SK-N-SH treated with all-trans-retinoic acid at 6 μM for 48 hours (cell line): ENCODE measurements around the gene ANKRD12.

Source experiments
- ATAC-seq: fragments of 200-7000 bp; cut with Tn5 transposase; 3 replicates; pipeline ENCODE4 v1.9.1; 2020; ENCODE audit warnings: mild to moderate bottlenecking, moderate library complexity
- BACH2 ChIP-seq: fragments of 250-450 bp; sonication (Bioruptor Pico); IDR thresholded peaks from 2 replicates; pipeline ENCODE4 v1.9.0; 2021; ENCODE audit warnings: mild to moderate bottlenecking, borderline replicate concordance
- CSDC2 ChIP-seq: fragments of 250-450 bp; sonication (Bioruptor Pico); IDR thresholded peaks from 2 replicates; pipeline ENCODE4 v1.5.0; 2020; ENCODE audit warnings: mild to moderate bottlenecking, moderate library complexity
- GLIS3 ChIP-seq: fragments of 250-450 bp; sonication (Bioruptor Pico); IDR thresholded peaks from 2 replicates; pipeline ENCODE4 v1.5.0; 2020; ENCODE audit warnings: mild to moderate bottlenecking, moderate library complexity
- ISL1 ChIP-seq: fragments of 250-450 bp; sonication (Bioruptor Pico); IDR thresholded peaks from 2 replicates; pipeline ENCODE4 v2.1.2; 2022; ENCODE audit warnings: mild to moderate bottlenecking, moderate library complexity
- OSR1 ChIP-seq: fragments of 250-450 bp; sonication (Bioruptor Pico); IDR thresholded peaks from 2 replicates; pipeline ENCODE4 v1.8.0; 2022; ENCODE audit warnings: moderate library complexity, mild to moderate bottlenecking, inconsistent platforms
- PPARA ChIP-seq: fragments of 250-450 bp; sonication (Bioruptor Pico); IDR thresholded peaks from 2 replicates; pipeline ENCODE4 v1.5.0; 2020; ENCODE audit warnings: mild to moderate bottlenecking, borderline replicate concordance
- RARB ChIP-seq: fragments of 250-450 bp; sonication (Bioruptor Pico); IDR thresholded peaks from 2 replicates; pipeline ENCODE4 v1.8.0; 2021; ENCODE audit warnings: mild to moderate bottlenecking, moderate library complexity
- SNAI2 ChIP-seq: fragments of 250-450 bp; sonication (Bioruptor Pico); IDR thresholded peaks from 2 replicates; pipeline ENCODE4 v1.5.0; 2020; ENCODE audit warnings: mild to moderate bottlenecking, moderate library complexity
- TCF4 ChIP-seq: fragments of 250-450 bp; sonication (Bioruptor Pico); IDR thresholded peaks from 2 replicates; pipeline ENCODE4 v1.8.0; 2021; ENCODE audit warnings: mild to moderate bottlenecking, moderate library complexity, borderline replicate concordance
- TOX ChIP-seq: fragments of 250-450 bp; sonication (Bioruptor Pico); IDR thresholded peaks from 2 replicates; pipeline ENCODE4 v1.8.0; 2021; ENCODE audit warnings: mild to moderate bottlenecking, moderate library complexity, borderline replicate concordance
- ZC3H10 ChIP-seq: fragments of 250-450 bp; sonication (Bioruptor Pico); IDR thresholded peaks from 2 replicates; pipeline ENCODE4 v1.5.1; 2021; ENCODE audit warnings: mild to moderate bottlenecking, moderate library complexity
- ZFP3 ChIP-seq: fragments of 250-450 bp; sonication (Bioruptor Pico); IDR thresholded peaks from 2 replicates; pipeline ENCODE4 v1.5.0; 2020; ENCODE audit warnings: mild to moderate bottlenecking, moderate library complexity
- ZFP30 ChIP-seq: fragments of 450-650 bp; formaldehyde crosslinking; IDR thresholded peaks from 2 replicates; pipeline ENCODE4 v1.5.0; 2022; ENCODE audit warnings: mild to moderate bottlenecking, moderate library complexity
- ZNF565 ChIP-seq: fragments of 450-650 bp; formaldehyde crosslinking; conservative IDR thresholded peaks from 2 replicates; pipeline ENCODE4 v1.5.0; 2020; ENCODE audit warnings: low read depth, mild to moderate bottlenecking, moderate library complexity
- ZNF70 ChIP-seq: fragments of 450-650 bp; formaldehyde crosslinking; IDR thresholded peaks from 2 replicates; pipeline ENCODE4 v1.5.0; 2020; ENCODE audit warnings: mild to moderate bottlenecking, moderate library complexity
- ZNF8 ChIP-seq: fragments of 450-650 bp; formaldehyde crosslinking; IDR thresholded peaks from 2 replicates; pipeline ENCODE4 v1.5.0; 2020; ENCODE audit warnings: mild to moderate bottlenecking, moderate library complexity
- TF ChIP-seq, protein P1 (sequence below): fragments of 250-450 bp; sonication (Bioruptor Pico); IDR thresholded peaks from 2 replicates; pipeline ENCODE4 v1.5.1; 2020; ENCODE audit warnings: low read depth, mild to moderate bottlenecking, moderate library complexity
- TF ChIP-seq, protein P2 (sequence below): fragments of 250-450 bp; sonication (Bioruptor Pico); IDR thresholded peaks from 2 replicates; pipeline ENCODE4 v1.8.0; 2021; ENCODE audit warnings: low read depth, mild to moderate bottlenecking, moderate library complexity, borderline replicate concordance
- TF ChIP-seq, protein P3 (sequence below): fragments of 250-450 bp; sonication (Bioruptor Pico); IDR thresholded peaks from 2 replicates; pipeline ENCODE4 v1.5.1; 2021; ENCODE audit warnings: mild to moderate bottlenecking, moderate library complexity
- TF ChIP-seq, protein P4 (sequence below): fragments of 250-450 bp; sonication (Bioruptor Pico); IDR thresholded peaks from 2 replicates; pipeline ENCODE4 v1.8.0; 2020; ENCODE audit warnings: mild to moderate bottlenecking, moderate library complexity, borderline replicate concordance
- TF ChIP-seq, protein P5 (sequence below): fragments of 250-450 bp; sonication (Bioruptor Pico); IDR thresholded peaks from 2 replicates; pipeline ENCODE4 v1.5.0; 2020; ENCODE audit warnings: mild to moderate bottlenecking, moderate library complexity

Gene ANKRD12

DNA sequence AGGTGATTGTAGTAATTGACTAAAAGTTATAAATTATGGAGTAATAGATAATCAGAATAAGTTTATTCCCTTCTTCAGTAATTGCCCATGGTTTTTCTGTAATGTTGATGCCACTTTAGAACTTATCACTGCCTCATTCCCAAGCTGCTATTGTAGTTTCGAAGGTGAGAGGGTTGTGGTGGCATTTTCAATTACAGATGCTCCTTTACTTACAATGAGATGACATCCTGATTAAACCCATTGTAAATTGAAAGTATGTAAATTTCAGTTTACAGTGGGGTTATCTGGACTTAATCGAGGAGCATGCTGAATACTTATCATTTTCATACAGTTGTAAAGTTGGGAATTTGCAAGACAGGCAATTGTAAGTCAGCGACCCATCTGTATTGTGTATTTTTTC lies 31.2 kb upstream of the ANKRD12 start:
- TF ChIP-seq SNAI2 (CRISPR knock-in tag) (no peak), RARB (CRISPR knock-in tag) (no peak), ZNF70 (CRISPR knock-in tag) (no peak), CSDC2 (CRISPR knock-in tag) (no peak), ZFP30 (no peak)
- TF ChIP-seq, protein P1, sequence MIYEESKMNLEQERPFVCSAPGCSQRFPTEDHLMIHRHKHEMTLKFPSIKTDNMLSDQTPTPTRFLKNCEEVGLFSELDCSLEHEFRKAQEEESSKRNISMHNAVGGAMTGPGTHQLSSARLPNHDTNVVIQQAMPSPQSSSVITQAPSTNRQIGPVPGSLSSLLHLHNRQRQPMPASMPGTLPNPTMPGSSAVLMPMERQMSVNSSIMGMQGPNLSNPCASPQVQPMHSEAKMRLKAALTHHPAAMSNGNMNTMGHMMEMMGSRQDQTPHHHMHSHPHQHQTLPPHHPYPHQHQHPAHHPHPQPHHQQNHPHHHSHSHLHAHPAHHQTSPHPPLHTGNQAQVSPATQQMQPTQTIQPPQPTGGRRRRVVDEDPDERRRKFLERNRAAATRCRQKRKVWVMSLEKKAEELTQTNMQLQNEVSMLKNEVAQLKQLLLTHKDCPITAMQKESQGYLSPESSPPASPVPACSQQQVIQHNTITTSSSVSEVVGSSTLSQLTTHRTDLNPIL (CRISPR knock-in tag) = no peak
- TF ChIP-seq, protein P2, sequence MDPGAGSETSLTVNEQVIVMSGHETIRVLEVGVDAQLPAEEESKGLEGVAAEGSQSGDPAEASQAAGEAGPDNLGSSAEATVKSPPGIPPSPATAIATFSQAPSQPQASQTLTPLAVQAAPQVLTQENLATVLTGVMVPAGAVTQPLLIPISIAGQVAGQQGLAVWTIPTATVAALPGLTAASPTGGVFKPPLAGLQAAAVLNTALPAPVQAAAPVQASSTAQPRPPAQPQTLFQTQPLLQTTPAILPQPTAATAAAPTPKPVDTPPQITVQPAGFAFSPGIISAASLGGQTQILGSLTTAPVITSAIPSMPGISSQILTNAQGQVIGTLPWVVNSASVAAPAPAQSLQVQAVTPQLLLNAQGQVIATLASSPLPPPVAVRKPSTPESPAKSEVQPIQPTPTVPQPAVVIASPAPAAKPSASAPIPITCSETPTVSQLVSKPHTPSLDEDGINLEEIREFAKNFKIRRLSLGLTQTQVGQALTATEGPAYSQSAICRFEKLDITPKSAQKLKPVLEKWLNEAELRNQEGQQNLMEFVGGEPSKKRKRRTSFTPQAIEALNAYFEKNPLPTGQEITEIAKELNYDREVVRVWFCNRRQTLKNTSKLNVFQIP = no peak
- TF ChIP-seq, protein P3, sequence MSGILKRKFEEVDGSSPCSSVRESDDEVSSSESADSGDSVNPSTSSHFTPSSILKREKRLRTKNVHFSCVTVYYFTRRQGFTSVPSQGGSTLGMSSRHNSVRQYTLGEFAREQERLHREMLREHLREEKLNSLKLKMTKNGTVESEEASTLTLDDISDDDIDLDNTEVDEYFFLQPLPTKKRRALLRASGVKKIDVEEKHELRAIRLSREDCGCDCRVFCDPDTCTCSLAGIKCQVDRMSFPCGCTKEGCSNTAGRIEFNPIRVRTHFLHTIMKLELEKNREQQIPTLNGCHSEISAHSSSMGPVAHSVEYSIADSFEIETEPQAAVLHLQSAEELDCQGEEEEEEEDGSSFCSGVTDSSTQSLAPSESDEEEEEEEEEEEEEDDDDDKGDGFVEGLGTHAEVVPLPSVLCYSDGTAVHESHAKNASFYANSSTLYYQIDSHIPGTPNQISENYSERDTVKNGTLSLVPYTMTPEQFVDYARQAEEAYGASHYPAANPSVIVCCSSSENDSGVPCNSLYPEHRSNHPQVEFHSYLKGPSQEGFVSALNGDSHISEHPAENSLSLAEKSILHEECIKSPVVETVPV (CRISPR knock-in tag) = no peak
- ATAC-seq = no peak

DNA sequence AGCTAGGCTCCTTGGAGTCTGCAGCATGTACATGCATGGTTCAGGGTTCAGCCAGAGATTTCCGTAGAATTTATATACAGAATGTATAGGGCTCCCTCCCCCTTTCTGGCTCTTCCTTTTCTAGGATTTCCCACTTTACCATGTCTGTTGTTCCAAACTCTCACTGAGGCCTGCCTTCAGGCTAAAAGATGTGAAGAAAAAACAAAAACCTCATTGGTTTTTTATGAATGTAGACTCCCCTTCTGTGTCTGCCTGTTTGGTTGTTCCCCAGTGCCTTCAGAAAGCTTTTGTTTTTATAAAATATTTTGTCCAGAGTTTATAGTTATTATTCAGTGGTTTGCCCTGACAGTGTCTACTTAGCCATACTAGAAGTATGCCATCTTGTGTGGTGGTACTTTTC lies 30.5 kb upstream of the ANKRD12 start:
- ATAC-seq = no peak
- TF ChIP-seq ZNF70 (CRISPR knock-in tag) (no peak), PPARA (CRISPR knock-in tag) (no peak), TOX (no peak), GLIS3 (CRISPR knock-in tag) (no peak), TCF4 (no peak), ZFP3 (no peak), ZFP30 (no peak), ZC3H10 (CRISPR knock-in tag) (no peak), ZNF8 (no peak), ISL1 (CRISPR knock-in tag) (no peak), OSR1 (no peak), ZNF565 (no peak), RARB (CRISPR knock-in tag) (no peak), BACH2 (CRISPR knock-in tag) (no peak)
- TF ChIP-seq, protein P4, sequence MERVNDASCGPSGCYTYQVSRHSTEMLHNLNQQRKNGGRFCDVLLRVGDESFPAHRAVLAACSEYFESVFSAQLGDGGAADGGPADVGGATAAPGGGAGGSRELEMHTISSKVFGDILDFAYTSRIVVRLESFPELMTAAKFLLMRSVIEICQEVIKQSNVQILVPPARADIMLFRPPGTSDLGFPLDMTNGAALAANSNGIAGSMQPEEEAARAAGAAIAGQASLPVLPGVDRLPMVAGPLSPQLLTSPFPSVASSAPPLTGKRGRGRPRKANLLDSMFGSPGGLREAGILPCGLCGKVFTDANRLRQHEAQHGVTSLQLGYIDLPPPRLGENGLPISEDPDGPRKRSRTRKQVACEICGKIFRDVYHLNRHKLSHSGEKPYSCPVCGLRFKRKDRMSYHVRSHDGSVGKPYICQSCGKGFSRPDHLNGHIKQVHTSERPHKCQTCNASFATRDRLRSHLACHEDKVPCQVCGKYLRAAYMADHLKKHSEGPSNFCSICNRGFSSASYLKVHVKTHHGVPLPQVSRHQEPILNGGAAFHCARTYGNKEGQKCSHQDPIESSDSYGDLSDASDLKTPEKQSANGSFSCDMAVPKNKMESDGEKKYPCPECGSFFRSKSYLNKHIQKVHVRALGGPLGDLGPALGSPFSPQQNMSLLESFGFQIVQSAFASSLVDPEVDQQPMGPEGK (CRISPR knock-in tag) = no peak
- TF ChIP-seq, protein P1 (CRISPR knock-in tag) = no peak
- TF ChIP-seq, protein P5, sequence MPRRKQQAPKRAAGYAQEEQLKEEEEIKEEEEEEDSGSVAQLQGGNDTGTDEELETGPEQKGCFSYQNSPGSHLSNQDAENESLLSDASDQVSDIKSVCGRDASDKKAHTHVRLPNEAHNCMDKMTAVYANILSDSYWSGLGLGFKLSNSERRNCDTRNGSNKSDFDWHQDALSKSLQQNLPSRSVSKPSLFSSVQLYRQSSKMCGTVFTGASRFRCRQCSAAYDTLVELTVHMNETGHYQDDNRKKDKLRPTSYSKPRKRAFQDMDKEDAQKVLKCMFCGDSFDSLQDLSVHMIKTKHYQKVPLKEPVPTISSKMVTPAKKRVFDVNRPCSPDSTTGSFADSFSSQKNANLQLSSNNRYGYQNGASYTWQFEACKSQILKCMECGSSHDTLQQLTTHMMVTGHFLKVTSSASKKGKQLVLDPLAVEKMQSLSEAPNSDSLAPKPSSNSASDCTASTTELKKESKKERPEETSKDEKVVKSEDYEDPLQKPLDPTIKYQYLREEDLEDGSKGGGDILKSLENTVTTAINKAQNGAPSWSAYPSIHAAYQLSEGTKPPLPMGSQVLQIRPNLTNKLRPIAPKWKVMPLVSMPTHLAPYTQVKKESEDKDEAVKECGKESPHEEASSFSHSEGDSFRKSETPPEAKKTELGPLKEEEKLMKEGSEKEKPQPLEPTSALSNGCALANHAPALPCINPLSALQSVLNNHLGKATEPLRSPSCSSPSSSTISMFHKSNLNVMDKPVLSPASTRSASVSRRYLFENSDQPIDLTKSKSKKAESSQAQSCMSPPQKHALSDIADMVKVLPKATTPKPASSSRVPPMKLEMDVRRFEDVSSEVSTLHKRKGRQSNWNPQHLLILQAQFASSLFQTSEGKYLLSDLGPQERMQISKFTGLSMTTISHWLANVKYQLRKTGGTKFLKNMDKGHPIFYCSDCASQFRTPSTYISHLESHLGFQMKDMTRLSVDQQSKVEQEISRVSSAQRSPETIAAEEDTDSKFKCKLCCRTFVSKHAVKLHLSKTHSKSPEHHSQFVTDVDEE (CRISPR knock-in tag) = no peak
- TF ChIP-seq, protein P3 (CRISPR knock-in tag) = no peak
- TF ChIP-seq, protein P2 = no peak
